GM19238 (cell line): ENCODE data around the gene HS3ST5.

Experiments used
- DNase-seq: peaks from one replicate; pipeline ENCODE4 v3.0.0; 2011; ENCODE audit warnings: low spot score; ENCODE audit not compliant: insufficient read length

The HS3ST5 gene, protein sequence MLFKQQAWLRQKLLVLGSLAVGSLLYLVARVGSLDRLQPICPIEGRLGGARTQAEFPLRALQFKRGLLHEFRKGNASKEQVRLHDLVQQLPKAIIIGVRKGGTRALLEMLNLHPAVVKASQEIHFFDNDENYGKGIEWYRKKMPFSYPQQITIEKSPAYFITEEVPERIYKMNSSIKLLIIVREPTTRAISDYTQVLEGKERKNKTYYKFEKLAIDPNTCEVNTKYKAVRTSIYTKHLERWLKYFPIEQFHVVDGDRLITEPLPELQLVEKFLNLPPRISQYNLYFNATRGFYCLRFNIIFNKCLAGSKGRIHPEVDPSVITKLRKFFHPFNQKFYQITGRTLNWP

DNA sequence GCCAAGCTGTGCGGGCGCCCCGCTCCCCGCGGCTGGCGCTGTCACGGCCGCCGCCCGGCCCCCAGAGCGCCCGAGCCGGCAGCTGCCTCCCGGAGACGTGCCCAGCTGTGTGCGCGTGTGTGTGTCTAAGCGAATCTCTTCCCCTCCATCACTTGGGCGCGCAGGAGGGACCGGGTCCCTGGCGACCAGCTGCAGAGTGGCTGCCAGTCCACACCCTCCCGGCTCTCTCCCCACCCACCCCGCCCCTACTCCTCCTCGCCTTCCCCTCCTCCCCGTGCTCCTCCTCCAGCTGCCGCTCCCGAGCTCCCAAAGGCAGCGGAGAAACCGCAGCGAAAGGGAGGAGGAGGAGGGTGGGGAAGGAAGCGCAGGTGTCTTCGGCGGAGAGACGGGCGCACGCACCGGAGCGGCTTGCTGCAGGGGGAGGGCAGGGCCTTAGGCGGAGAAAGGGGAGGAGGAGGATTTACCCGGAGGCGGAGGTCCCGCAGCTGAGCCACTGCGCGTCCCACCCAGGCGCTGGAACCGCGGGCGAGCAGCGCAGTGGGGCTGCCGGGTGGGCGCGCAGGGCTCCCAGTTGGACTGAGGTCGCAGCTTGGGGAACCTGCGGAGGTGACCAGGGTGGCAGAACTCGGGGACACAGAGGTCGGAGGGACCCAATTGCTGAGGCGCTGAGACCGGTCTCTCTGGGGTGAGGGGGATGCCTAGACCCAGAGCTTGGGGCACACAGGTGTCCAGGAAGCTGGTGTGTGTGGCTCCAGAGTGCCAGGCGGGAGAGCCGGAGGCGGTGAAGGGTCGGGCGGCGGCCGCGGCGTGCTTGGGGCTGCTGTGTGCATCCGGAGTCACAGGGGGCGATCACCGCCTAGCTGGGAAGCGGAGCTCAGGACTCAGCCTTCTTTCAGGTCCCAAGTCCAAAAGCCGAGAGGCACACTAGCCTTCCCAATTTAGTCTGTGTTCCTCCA lies at the start of gene HS3ST5:
TSS of gene HS3ST5 (minus strand) at position 198 of the 956 bp plus-strand sequence. CDS start 280,178 bp downstream, outside the sequence.
- no peak for DNase-seq

DNA sequence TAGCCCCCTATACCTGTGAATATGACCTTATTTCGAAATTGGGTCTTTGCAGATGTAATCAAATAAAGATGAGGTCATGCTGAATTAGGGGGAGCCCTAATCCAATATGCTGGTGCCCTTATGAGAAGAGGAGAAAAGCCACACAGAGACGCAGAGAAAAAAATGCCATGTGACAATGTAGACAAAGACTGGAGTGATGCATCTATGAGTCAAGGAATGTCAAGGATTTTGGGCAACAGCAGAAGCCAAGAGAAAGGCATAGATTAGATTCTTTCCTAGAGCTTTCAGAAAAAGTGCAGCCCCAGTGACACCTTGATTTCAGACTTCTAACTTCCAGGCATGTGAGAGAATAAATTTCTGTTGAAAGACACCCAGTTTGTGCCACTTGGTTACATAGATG lies 47.4 kb upstream of the HS3ST5 start:
- no peak for DNase-seq

DNA sequence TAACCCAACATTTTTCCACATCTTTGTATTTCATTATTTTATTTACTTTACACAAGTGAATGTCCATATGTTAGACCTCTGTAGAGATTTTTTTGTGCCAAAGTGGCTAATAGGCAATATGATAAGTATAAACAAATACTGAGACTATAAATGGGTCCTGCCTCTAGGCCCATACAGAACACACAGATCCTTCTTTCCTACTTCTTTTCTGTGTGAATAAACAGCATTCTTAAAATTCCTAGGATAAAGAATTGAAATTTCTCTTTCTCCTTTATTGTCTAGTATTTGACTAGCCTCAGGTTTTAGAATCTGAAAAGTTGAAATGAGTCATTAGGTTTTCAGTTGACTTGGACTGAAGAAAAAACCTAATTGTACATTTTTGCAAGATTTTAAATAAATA lies 46.3 kb upstream of the HS3ST5 start:
- DNase-seq: no peak

DNA sequence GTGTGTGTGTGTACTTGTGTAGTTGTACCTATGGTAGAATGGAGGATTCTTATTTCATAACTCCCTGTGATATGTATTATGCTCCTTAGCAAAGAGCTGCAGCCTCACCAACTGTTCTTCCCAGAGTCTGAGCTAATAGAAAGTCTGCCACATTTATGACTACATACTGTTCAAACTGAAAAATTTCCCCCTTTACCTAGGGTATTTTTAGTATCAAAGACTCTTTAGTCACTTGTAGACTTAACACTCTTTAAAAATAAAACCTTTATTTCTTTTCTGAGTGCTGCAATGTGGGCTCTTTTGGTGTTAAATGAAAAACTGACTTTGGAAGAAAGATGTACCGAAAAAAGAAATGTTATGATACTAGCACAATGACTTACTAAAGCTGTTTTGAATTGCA lies 39.6 kb upstream of the HS3ST5 start:
- no peak for DNase-seq

DNA sequence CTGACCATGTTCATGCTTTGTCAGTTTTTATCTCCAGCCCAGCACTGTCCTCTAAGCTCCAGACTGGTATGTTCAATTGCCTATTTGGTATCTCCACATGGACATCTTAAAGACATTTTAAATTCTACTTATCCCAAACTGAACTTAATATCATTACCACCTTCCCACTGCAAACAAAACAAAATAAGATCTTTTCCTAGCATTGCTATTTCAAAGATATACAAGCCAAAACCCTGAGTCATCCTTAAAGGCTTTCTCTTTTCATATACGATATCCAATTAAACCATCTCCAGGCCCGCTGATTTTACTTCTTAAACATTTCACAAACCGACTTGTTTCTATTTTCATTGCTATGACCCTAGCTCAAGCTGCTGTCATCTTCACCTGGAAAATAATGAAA lies 35.1 kb upstream of the HS3ST5 start:
- no peak for DNase-seq

DNA sequence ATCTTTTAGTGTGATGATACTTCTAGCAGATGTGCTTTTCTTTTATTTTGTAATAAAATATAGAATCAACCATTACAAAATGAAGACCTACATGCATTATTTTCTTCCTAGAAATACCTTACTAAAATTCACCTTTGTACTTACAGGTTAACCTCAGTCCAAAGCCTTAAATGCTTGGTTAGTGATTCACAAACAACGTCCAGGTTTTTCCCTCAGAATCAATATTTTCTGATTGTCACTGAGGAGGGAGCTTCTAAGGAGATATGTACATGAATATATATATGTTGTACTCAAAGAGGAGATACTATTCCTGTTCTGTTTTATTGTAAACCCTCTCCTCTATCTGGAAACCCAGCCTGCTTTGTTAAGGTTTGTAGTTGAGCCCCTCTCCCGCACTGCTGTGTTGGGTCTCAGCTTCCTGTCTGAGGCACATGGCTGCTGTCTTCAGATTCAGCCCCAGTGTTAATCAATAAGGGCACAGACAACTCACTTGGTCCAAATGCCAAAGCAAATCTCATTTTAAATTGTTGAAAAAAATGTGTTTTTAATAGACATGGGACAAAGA lies 33.9 kb upstream of the HS3ST5 start:
- no peak for DNase-seq

DNA sequence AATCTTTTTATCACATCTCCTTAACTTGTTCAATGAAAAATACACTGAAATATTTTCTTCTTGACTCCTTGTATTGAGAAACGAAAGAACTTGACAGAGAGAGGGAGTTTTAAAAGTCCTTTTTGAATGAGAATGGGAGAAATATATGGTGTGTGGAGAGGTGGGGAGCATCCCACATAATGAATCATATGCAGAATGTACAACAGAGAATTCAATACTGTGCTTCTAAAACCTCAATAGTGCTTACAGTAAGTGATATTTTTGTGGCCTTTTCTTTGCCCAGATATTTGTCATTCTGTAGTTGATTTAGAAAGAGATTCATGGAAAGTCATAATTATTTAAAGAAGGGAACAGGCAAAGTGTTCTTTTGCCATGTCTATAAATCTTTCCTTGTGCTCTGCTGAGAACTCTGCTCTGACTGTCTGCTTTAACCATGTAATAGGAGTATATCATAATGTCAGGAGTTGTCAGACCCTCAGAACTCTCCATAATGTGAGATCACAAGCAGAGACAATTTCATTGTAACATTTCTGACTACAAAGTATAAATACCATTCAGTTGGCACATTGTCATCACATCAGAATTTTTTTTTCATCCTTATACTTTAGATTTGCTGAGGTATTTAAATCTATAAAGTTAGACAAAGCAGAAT lies 32.8 kb upstream of the HS3ST5 start:
- no peak for DNase-seq

DNA sequence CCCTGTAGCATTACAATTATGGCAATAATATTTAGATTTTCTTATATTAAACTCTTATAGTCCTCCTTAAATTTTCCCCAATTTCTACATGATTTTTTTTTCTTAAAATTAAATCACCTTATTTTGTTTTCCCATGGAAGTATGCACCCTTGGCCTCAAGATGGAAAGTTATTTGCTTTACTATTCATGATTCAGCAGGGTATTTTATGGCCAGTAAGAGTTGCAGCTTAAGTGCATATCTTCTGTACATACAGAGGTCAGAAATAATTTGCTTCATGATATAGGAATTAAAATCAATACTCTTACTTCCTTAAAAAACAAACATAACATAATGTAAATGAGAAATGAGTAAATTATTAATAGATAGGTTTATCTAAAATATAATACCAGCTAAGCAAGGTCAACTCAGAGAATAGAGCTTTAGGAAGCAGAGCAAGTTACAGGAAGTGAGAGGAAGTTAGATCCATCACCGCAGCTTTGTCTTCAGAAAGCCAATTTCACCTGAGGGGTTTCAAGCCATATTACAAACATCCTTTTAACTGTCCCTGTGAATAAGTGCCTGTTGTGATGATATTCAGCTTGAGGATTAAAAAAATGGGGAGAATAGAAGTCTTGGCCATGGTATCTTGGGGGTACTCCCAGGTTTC lies 24.6 kb upstream of the HS3ST5 start:
- no peak for DNase-seq

DNA sequence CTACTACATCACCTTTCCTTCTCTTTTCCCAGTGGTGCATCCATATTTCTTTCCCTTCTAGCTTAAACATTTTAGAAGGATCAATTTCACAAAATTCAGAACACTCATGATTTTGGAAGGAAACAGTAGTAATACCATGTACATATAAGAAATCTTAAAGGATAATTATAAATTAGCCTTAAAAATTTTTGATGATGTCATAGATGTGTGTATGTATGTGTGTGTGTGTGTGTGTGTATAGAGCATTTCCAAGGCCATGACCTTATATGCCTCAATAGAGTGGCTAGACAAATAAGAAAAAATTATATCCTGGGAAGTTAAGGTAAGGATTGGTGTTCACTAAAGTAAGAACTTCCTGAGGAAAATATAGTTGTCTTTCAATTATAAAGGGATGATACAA lies 24.1 kb upstream of the HS3ST5 start:
- DNase-seq: no peak

DNA sequence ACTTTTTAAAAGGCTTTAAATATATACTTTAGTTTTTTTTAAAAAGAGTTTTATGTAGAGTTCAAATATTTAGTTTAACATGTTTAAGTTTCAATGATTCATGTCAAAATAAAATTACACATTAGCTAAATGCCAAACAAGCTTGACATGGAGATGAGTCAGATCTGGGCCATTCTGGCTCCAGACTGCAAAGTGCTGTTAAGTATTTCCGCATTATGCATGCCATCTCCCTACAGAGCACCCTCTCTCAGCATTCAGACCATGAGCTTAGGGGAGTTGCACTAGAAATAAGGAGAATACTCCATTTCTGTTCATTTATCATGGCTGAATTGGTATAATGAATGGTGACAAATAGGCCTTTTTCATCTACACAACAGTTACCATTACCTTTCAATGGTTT lies 21.5 kb upstream of the HS3ST5 start:
- no peak for DNase-seq

DNA sequence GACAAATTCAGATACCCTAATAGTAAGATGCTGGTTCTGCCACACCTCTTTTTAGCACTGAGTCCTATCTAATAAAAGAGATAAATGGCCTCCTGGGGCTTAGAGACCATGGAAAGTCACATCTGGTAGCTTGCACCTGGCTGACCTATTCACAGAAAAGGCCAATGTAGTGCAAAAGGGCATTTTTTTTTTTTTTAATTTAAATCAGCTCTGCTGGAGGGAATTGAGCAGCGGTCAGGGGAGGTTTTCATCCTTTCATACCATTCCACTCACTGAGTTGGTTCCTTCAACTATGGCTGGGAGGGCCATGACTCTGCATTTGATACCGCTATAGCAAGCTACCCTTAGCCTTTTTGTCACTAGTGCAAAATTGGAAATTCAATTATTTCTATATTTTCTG lies 20.1 kb upstream of the HS3ST5 start:
- no peak for DNase-seq

DNA sequence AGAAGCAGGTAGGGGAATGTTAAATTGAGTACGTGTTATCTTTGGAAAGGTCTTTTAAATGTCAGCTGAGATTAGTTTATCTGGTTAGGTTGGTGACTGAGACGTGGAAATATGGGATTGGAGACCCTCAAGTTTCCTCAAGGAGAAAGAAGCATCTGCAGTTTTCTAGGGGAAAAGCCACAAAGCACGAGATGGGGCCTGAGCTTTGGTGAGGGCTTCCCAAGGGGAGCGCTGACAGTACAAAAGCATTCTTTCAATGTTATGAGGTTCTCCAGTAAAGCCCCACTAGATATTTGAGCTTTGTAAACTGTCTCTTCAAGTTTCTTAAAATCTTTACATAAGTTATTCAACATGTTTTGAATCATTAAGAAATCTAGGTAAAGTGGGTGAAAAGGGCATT lies 19.6 kb upstream of the HS3ST5 start:
- DNase-seq: no peak

DNA sequence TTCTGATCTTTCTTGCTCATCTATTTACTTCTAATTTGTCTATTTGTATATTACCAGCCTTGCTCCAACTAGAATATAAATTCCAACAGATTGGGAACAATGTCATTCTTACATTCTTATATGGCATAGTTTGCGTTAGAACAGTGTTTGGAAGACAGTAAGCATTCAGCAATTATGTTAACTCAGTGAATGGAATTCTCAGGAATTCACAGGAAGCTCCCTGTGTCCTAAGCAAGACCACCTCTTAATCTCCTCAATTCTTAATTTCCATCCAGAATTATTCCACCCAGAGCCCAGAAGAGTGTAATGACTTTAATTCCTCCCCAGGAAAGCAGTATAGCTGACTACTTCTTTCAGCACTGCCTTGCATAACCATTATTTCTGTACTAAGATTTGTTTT lies 18.2 kb upstream of the HS3ST5 start:
- no peak for DNase-seq

DNA sequence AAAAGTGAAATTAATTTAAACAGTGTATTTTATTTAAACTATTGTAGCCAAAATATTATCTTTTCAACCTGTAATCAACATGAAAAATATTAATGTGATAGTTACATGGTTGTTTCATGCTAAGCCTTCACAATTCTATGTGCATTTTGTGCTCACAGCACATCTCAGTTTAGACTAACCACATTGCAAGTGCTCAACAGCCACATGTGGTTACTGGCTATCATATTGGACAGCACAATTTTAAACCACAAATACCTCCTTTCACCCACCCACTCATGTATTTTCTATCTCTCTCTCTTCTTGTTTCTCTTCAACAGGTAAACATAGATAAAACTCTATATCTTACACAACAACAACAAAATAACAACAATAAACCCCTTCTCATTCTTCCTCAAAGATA lies 12.5 kb upstream of the HS3ST5 start:
- no peak for DNase-seq

DNA sequence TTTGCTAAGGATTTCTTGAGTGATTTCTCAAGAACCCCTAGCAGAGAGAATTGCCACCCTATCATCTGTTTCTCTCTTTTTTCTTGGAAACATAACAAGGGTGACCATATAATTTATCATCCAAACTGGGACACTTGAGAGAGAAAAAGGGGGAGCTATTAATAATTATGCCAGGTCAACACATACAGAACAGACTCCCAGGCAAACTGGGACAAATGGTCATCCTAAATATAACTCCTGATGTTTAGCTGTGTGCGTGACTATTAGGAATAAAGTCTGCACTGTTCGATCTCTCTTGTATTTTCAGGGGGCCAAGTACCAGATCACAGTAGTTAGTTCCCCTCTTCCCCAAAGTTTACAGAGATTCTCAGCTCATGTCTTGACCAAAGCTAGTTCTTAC lies 11.7 kb upstream of the HS3ST5 start:
- DNase-seq: no peak

DNA sequence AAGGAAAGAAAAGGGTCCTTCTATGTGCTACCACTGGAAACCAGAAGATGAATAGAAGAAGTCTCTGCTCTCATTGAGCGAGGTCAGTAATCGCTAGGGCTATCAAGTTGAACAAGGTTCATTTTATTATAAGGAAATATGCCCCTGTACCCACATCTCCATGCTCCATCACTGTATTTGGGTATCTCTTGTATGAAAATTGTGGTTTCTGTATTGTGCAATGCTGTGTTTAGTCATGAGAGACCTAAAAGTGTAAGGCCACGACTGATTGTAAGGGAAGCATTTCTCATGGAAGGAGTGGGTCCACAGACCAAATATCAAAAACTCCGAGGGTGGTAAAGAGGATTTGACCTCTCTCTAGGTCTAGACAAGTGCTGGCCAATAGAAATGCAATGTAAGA lies 3.6 kb upstream of the HS3ST5 start:
- no peak for DNase-seq

DNA sequence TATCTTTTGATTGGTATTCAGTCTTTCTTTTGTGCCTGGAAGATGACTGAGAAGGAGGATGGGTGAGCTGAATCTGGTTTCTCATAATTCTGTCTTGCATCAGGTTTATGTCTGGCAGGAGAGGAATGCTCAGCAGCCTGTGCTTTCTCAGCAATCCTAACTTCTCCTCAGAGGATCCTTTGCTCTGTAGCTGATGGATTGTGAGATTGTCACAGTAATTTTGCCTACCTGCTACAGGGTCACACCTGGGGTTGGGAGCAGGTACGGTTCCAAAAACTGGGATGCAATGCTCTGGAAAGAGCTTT lies 2.1 kb upstream of the HS3ST5 start:
- no peak for DNase-seq

DNA sequence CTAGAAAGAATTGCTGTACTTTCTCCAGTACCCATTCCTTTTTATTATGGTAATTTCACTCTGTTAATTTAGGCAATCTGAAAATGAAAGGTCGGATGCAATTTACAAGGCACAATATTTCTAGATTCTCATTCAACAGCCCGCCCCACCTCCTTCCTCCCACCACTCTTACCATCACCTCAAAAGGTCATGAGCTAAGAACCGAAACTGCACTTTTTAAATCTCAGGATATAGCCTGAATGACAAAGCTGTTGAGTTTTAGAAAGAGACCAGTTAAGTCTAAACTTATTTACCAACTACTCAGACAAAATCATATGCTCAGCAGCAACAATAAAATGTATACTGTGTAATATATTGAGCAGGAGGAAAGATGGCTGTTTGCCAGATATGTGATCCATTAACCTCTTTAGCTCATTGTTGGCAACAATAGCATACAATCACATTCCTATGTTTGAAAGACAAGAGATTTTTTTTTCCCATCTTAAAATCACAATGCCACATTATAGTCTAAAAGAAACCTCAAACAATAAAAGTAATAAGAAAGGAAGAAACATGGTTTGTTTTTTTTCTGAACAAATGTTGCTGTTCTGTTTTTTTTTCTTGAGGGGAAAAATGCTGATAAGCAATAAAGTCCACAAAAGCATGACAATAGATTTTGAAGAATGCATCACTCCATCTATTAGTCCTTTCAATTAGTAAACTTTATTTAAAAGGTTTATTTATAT lies 1.6 kb upstream of the HS3ST5 start:
- DNase-seq: no peak

DNA sequence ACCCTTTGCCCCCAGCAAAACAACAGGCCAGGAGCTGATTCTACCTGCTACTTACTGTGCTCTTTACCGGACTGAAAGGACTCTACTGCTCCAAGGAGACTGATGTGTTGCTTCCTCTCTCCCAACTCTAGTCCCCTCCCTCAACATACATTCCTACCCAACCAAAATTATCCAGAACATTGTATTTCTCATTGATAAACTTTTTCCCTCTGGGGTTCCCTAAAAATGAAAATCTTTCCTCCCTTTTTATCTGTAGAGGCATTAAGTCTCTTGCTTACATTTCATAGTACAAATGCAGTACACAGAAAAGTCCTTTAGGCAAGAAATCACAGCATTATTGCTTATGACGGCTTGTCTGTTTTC lies 940 bp upstream of the HS3ST5 start:
- no peak for DNase-seq

DNA sequence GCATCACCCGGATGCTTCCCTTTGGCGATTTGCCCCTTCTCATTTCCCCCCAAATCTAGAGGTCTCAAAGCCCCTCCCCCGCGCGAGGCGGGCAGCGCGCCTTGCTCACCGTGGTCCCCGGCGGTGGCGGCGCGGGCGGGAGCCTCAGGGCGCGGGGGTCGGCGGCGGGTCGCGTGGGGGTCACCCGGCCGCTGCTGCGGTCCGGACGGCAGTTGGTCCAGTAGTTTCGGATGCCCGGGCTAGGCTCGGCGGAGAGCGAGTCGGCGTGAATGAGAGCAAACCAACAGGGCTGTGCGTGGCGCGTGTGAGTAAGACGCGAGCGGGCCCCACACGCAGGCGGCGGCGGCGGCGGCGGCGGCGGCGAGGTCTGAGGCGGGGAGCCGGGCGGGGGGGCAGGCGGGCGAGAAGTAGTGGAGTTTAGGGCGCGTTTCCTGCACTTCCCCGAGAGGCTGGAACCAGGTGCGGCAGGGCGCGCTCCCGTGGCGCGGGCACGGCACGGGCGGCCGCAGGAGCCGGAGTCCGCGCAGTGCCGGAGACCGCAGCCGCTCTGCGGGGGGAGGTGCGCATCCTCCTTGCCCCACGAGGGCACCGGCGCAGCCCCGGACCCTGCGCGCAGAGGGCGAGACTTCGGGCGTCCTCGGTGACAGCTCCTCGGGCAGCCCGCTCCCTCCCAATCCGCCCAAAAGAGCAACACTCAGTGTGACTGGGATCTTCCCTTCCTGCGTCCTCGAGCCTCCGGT lies 567 bp downstream of the HS3ST5 start:
- no peak for DNase-seq
